OCI-M2 (cell line): ENCODE data around the gene XYLT1.

Source experiments
- DNase-seq: peaks from one replicate; lab custom pipeline; 2025; ENCODE audit not compliant: unreplicated experiment; lab: John Stamatoyannopoulos, UW

Gene XYLT1

GRCh38 chr16:17269439-17269838 lies 201.3 kb downstream of the XYLT1 start:
- DNase-seq: no peak

- no peak for DNase-seq
These were observed 204.0 kb downstream of the XYLT1 start for GRCh38 chr16:17266608-17267313.

GRCh38 chr16:17265154-17265553 lies 205.6 kb downstream of the XYLT1 start:
- DNase-seq: no peak

- no peak for DNase-seq
These were observed 209.4 kb downstream of the XYLT1 start for GRCh38 chr16:17261197-17261858.

- DNase-seq: no peak
These were observed 210.4 kb downstream of the XYLT1 start for GRCh38 chr16:17260276-17260849.

- DNase-seq: no peak
These were observed 210.9 kb downstream of the XYLT1 start for GRCh38 chr16:17259751-17260270.

GRCh38 chr16:17258848-17259713 lies 211.7 kb downstream of the XYLT1 start:
- no peak for DNase-seq

- no peak for DNase-seq
These were observed 212.6 kb downstream of the XYLT1 start for GRCh38 chr16:17258077-17258599.

- DNase-seq: no peak
These were observed 213.2 kb downstream of the XYLT1 start for GRCh38 chr16:17257426-17258023.

- DNase-seq: no peak
These were observed 218.1 kb downstream of the XYLT1 start for GRCh38 chr16:17252701-17253100.

GRCh38 chr16:17252064-17252463 lies 218.7 kb downstream of the XYLT1 start:
- DNase-seq: no peak

- no peak for DNase-seq
These were observed 219.3 kb downstream of the XYLT1 start for GRCh38 chr16:17251496-17251895.

- DNase-seq: no peak
These were observed 223.6 kb downstream of the XYLT1 start for GRCh38 chr16:17246974-17247732.

- DNase-seq: no peak
These were observed 224.4 kb downstream of the XYLT1 start for GRCh38 chr16:17246268-17246885.

GRCh38 chr16:17245776-17246175 lies 225.0 kb downstream of the XYLT1 start:
- no peak for DNase-seq

- DNase-seq: no peak
These were observed 225.7 kb downstream of the XYLT1 start for GRCh38 chr16:17244872-17245551.

GRCh38 chr16:17241264-17241835 lies 229.4 kb downstream of the XYLT1 start:
- no peak for DNase-seq

GRCh38 chr16:17238285-17239028 lies 232.3 kb downstream of the XYLT1 start:
- DNase-seq: no peak
